Astrocyte (in vitro differentiated cells and primary cell): ENCODE measurements around the gene SENP3. TPM values are rescaled to one million over a fixed set of nuclear protein-coding genes. Genes with fewer than 3 reads are reported as not detected.

ENCODE experiments used
- DNase-seq: peaks from one replicate; pipeline ENCODE4 v3.0.0-alpha.2; 2010; ENCODE audit warnings: low read depth
- FAIRE-seq: peaks from 2 replicates; lab custom pipeline; 2011; peaks lifted over from hg19 to GRCh38; lab: Jason Lieb, UNC
- H2AFZ ChIP-seq: 2 replicates; pipeline ENCODE4 v1.6.0; 2012; ENCODE audit warnings: low read depth, low read length, inconsistent platforms
- H3K27ac ChIP-seq: 2 replicates; pipeline ENCODE4 v1.5.1; 2011; ENCODE audit warnings: low read depth, low read length, inconsistent platforms
- H3K27me3 ChIP-seq: 2 replicates; pipeline ENCODE4 v1.6.0; 2011; ENCODE audit warnings: low read length, inconsistent platforms; ENCODE audit not compliant: insufficient read depth
- H3K36me3 ChIP-seq: 2 replicates; pipeline ENCODE4 v1.5.1; 2011; ENCODE audit warnings: low read length, inconsistent platforms; ENCODE audit not compliant: insufficient read depth
- H3K4me1 ChIP-seq: 2 replicates; pipeline ENCODE4 v1.5.1; 2011; ENCODE audit warnings: low read length, inconsistent platforms; ENCODE audit not compliant: insufficient read depth
- H3K4me2 ChIP-seq: 2 replicates; pipeline ENCODE4 v1.6.0; 2012; ENCODE audit warnings: low read length, inconsistent platforms
- H3K4me3 ChIP-seq: 2 replicates; pipeline ENCODE4 v1.5.1; 2011; ENCODE audit warnings: low read depth, mild to moderate bottlenecking, low read length, inconsistent platforms; ENCODE audit not compliant: insufficient read depth
- H3K79me2 ChIP-seq: 2 replicates; pipeline ENCODE4 v1.6.0; 2012; ENCODE audit warnings: mild to moderate bottlenecking, low read length, inconsistent platforms; ENCODE audit not compliant: insufficient read depth
- H3K9ac ChIP-seq: 2 replicates; pipeline ENCODE4 v1.6.0; 2012; ENCODE audit warnings: mild to moderate bottlenecking, low read length, inconsistent platforms
- H3K9me3 ChIP-seq: 2 replicates; pipeline ENCODE4 v1.5.1; 2012; ENCODE audit warnings: low read depth, mild to moderate bottlenecking, low read length, inconsistent platforms; ENCODE audit not compliant: insufficient read depth
- H4K20me1 ChIP-seq: 2 replicates; pipeline ENCODE4 v1.6.0; 2012; ENCODE audit warnings: low read length, inconsistent platforms; ENCODE audit not compliant: insufficient read depth
- H3K27ac Mint-ChIP-seq: one replicate; pipeline ENCODE4 v1.8.0; 2021; ENCODE audit warnings: mild to moderate bottlenecking, mixed read lengths; ENCODE audit not compliant: unreplicated experiment
- H3K27me3 Mint-ChIP-seq: one replicate; pipeline ENCODE4 v1.8.0; 2021; ENCODE audit warnings: low read depth, mixed read lengths; ENCODE audit not compliant: unreplicated experiment
- H3K36me3 Mint-ChIP-seq: one replicate; pipeline ENCODE4 v1.8.0; 2021; ENCODE audit warnings: low read depth, mixed read lengths; ENCODE audit not compliant: unreplicated experiment
- H3K4me1 Mint-ChIP-seq: one replicate; pipeline ENCODE4 v1.8.0; 2021; ENCODE audit warnings: low read depth, mixed read lengths; ENCODE audit not compliant: unreplicated experiment
- H3K4me3 Mint-ChIP-seq: one replicate; pipeline ENCODE4 v1.8.0; 2021; ENCODE audit warnings: mild to moderate bottlenecking, moderate library complexity, mixed read lengths; ENCODE audit not compliant: unreplicated experiment
- H3K9me3 Mint-ChIP-seq: one replicate; pipeline ENCODE4 v1.8.0; 2021; ENCODE audit warnings: mild to moderate bottlenecking, mixed read lengths; ENCODE audit not compliant: unreplicated experiment
- EZH2 ChIP-seq: IDR thresholded peaks from 2 replicates; pipeline ENCODE4 v1.6.1; 2012; ENCODE audit warnings: mild to moderate bottlenecking, low read length, inconsistent platforms; ENCODE audit not compliant: insufficient read depth
- total RNA-seq: library from RNA; stranded (reverse); gene quantifications from 2 replicates; pipeline ENCODE4 v1.2.1, GENCODE V29; 2021
- TF ChIP-seq, protein P1 (sequence below): IDR thresholded peaks from 2 replicates; pipeline ENCODE4 v1.5.1; 2011; ENCODE audit warnings: low read depth, mild to moderate bottlenecking, inconsistent platforms, low read length, moderate library complexity; ENCODE audit not compliant: insufficient read depth

Gene SENP3
- total RNA-seq, 1 donor from 2014 or later: 51.4 TPM

DNA sequence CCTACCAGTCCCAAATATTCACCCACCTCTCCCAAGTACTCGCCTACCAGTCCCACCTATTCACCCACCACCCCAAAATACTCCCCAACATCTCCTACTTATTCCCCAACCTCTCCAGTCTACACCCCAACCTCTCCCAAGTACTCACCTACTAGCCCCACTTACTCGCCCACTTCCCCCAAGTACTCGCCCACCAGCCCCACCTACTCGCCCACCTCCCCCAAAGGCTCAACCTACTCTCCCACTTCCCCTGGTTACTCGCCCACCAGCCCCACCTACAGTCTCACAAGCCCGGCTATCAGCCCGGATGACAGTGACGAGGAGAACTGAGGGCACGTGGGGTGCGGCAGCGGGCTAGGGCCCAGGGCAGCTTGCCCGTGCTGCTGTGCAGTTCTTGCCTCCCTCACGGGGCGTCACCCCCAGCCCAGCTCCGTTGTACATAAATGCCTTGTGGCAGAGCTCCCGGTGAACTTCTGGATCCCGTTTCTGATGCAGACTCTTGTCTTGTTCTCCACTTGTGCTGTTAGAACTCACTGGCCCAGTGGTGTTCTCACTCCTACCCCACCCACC is 47.8 kb upstream of the SENP3 start:
- no peaks in the 10 kb centered on the region for H3K9me3 ChIP-seq
- H4K20me1 ChIP-seq: peaks cover 28% of the 10 kb centered on the region
- peaks cover 1% of the 10 kb centered on the region for H3K4me1 Mint-ChIP-seq
- peaks cover 27% of the 10 kb centered on the region for H3K36me3 ChIP-seq
- no peak overlapping the region for H3K4me3 Mint-ChIP-seq
- no peak overlapping the region for H3K27ac Mint-ChIP-seq
- H2AFZ ChIP-seq: no peak overlapping the region
- H3K79me2 ChIP-seq: no peaks in the 10 kb centered on the region
- TF ChIP-seq EZH2: no peak
- TF ChIP-seq, protein P1, sequence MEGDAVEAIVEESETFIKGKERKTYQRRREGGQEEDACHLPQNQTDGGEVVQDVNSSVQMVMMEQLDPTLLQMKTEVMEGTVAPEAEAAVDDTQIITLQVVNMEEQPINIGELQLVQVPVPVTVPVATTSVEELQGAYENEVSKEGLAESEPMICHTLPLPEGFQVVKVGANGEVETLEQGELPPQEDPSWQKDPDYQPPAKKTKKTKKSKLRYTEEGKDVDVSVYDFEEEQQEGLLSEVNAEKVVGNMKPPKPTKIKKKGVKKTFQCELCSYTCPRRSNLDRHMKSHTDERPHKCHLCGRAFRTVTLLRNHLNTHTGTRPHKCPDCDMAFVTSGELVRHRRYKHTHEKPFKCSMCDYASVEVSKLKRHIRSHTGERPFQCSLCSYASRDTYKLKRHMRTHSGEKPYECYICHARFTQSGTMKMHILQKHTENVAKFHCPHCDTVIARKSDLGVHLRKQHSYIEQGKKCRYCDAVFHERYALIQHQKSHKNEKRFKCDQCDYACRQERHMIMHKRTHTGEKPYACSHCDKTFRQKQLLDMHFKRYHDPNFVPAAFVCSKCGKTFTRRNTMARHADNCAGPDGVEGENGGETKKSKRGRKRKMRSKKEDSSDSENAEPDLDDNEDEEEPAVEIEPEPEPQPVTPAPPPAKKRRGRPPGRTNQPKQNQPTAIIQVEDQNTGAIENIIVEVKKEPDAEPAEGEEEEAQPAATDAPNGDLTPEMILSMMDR: no peak
- DNase-seq: no peak
- no peak for FAIRE-seq
- H3K9ac ChIP-seq: no peak overlapping the region
- no peak overlapping the region for H3K27ac ChIP-seq
- H3K4me3 ChIP-seq: no peak overlapping the region
- no peaks in the 10 kb centered on the region for H3K9me3 Mint-ChIP-seq
- no peaks in the 10 kb centered on the region for H3K4me1 ChIP-seq
- H3K4me2 ChIP-seq: no peak overlapping the region
- H3K27me3 Mint-ChIP-seq: no peaks in the 10 kb centered on the region
- H3K27me3 ChIP-seq: no peaks in the 10 kb centered on the region
- H3K36me3 Mint-ChIP-seq: peaks cover 16% of the 10 kb centered on the region

DNA sequence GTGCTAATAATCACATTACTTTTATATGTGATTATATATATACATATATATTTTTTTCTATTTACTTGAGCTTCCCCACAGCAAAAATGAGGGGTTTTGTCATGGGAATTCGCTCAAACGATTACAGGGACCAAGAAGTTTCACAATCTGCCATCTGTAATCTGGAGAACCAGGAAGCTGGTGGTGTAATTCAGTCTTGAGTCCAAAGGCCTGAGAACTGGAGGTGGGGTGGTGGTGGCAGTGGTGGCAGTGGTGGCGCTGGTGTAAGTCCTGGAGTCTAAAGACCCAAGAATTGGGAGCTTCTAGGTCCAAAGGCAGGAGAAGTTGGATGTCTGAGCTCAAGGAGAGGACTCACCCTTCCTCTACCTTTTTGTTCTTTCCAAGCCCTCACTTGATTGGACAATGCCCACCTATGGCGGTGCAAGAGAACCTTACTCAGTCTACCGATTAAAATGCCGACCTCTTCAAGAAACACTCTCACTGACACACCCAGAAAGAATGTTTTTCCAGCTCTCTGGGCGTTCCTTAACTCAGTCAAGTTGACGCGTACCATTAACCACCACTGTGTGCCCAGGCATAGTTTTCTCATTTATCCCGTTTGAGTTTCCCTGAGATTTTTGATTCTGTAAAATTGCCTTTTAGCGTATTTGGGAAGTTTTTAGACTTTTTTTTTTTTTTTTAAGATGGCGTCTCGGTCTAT is 45.7 kb upstream of the SENP3 start:
- no peak overlapping the region for H3K27ac Mint-ChIP-seq

More for the DNA sequence above, 45.7 kb upstream of the SENP3 start:
- Histone ChIP-seq H3K79me2 (no peaks in the 10 kb centered on the region), H4K20me1 (peaks cover 19% of the 10 kb centered on the region), H3K36me3 (peaks cover 14% of the 10 kb centered on the region), H3K27me3 (no peaks in the 10 kb centered on the region), H3K4me2 (no peak overlapping the region), H3K9ac (no peak overlapping the region), H3K4me3 (no peak overlapping the region), H3K9me3 (no peaks in the 10 kb centered on the region), H2AFZ (no peak overlapping the region), H3K4me1 (no peaks in the 10 kb centered on the region), H3K27ac (no peak overlapping the region)
- Mint-ChIP-seq H3K36me3 (peaks cover 10% of the 10 kb centered on the region), H3K27me3 (no peaks in the 10 kb centered on the region), H3K4me1 (no peaks in the 10 kb centered on the region), H3K4me3 (no peak overlapping the region), H3K9me3 (no peaks in the 10 kb centered on the region)
- FAIRE-seq (no peak), DNase-seq (peak; percentile 37)
- TF ChIP-seq EZH2: no peak
- TF ChIP-seq, protein P1: no peak
